OCI-LY3 (cell line): Measurements from ENCODE around the gene BOD1L1.

Source experiments
- H2AFZ ChIP-seq: fragments of 200-600, 300-600 bp; shearing (Covaris generic); 2 replicates; pipeline ENCODE4 v1.6.0; 2014; ENCODE audit warnings: antibody characterized with exemption, low read depth, low read length
- H3K27ac ChIP-seq: fragments of 200-600, 300-600 bp; sonication (generic); 2 replicates; pipeline ENCODE4 v1.5.1; 2014; ENCODE audit warnings: mild to moderate bottlenecking, low read length, moderate library complexity, mixed read lengths
- H3K27me3 ChIP-seq: fragments of 200-600, 300-600 bp; sonication (generic); 2 replicates; pipeline ENCODE4 v1.6.1; 2014; ENCODE audit warnings: low read depth, low read length, mixed read lengths
- H3K36me3 ChIP-seq: fragments of 200-600, 300-600 bp; sonication (generic); replicated peaks from 2 replicates; pipeline ENCODE3; 2014; ENCODE audit warnings: low read depth, low read length, mixed read lengths
- H3K4me1 ChIP-seq: fragments of 300-600, 200-600 bp; sonication (generic); 2 replicates; pipeline ENCODE4 v1.6.1; 2014; ENCODE audit warnings: low read length, mixed read lengths
- H3K4me2 ChIP-seq: fragments of 200-600, 300-600 bp; sonication (generic); 2 replicates; pipeline ENCODE4 v1.6.1; 2014; ENCODE audit warnings: low read length, mixed read lengths
- H3K4me3 ChIP-seq: fragments of 300-600, 200-600 bp; sonication (generic); 2 replicates; pipeline ENCODE4 v1.5.1; 2014; ENCODE audit warnings: antibody characterized with exemption, mild to moderate bottlenecking, low read length, moderate library complexity
- H3K79me2 ChIP-seq: fragments of 300-600, 200-600 bp; shearing (Covaris generic); 2 replicates; pipeline ENCODE4 v1.6.1; 2014; ENCODE audit warnings: mild to moderate bottlenecking, low read length, mixed read lengths
- H3K9ac ChIP-seq: fragments of 300-600, 200-600 bp; shearing (Covaris generic); 2 replicates; pipeline ENCODE4 v1.6.0; 2014; ENCODE audit warnings: mild to moderate bottlenecking, low read length, moderate library complexity
- H3K9me3 ChIP-seq: fragments of 200-600, 300-600 bp; shearing (Covaris generic); 2 replicates; pipeline ENCODE4 v1.6.1; 2014; ENCODE audit warnings: low read length, mixed read lengths; ENCODE audit not compliant: insufficient read depth
- H4K20me1 ChIP-seq: fragments of 200-600, 300-600 bp; sonication (generic); 2 replicates; pipeline ENCODE4 v1.6.1; 2016; ENCODE audit warnings: low read length, mixed read lengths; ENCODE audit not compliant: insufficient read depth
- EZH2phosphoT487 ChIP-seq: fragments of 200-600 bp; shearing (Covaris generic); IDR thresholded peaks from 2 replicates; pipeline ENCODE4 v1.6.1; 2018; ENCODE audit warnings: antibody characterized with exemption, mixed run types, low read depth
- TF ChIP-seq, protein P1 (sequence below): fragments of 200-600, 300-600 bp; sonication (generic); IDR thresholded peaks from 2 replicates; pipeline ENCODE4 v1.5.1; 2014; ENCODE audit warnings: antibody characterized with exemption, low read length, low read depth

The BOD1L1 gene

DNA sequence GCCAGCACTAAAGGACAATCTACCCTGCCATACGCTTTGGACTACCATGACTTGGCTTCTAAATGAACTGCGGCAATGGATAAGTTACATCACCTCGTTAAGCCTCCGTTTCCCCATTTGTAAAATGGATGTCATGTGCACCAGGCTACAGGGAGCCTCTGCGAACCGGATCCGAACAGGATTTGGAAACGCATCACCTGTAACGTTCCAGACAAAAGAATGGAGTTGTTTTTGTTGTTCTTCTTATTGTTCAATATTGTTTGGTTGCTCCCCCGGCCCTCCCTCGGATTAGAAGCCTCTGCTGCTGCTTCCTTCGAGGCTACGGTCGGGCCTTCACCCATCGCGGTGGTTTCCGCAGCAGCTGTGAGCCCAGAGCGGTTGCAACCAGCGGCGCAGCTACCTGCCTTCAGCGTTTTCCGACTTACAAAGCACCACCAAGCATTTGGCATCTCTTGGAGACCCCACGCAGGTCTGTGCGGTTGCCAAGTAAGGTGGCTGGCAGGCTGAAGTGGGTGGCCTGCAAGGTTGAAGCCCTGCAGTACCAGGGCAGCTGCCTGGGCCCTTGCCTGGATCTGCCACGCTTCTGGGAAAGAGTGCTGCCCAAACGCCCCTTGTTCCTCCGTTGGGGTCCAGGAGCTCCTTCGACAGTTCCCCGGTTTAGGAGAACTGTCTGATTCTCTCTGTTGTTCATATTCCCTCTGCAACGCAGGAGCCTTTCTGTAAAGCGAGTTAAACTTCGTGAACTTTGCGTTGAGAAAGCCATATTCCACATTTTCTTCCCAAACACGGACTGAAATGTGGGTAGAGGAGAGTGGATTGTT lies 90.3 kb downstream of the BOD1L1 start:
- TF ChIP-seq EZH2phosphoT487: no peak
- Histone ChIP-seq H2AFZ (no peak overlapping the region), H3K4me1 (no peaks in the 10 kb centered on the region), H3K79me2 (no peaks in the 10 kb centered on the region), H3K27me3 (no peaks in the 10 kb centered on the region), H4K20me1 (no peaks in the 10 kb centered on the region), H3K4me3 (no peak overlapping the region), H3K4me2 (no peak overlapping the region), H3K27ac (no peak overlapping the region), H3K9ac (no peak overlapping the region), H3K9me3 (no peaks in the 10 kb centered on the region), H3K36me3 (no peaks in the 10 kb centered on the region)

DNA sequence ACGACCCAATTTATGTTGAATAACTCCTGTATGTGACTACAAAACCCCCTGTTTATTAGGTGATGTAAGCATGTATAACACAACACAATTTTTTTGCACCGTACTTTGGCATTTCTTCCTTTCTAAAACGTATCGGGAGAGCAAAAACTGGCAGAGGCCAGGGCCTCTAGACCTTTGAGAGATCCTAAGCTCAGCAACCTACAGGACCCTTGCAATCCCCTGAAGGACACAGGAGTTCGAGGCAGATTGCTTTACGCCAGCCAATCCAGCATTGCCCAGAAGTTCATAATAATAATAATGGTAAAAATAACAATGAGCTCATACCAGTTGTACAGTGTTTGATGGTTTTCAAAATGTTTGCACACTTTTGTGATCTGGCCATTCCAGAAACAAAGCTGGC lies 90.9 kb downstream of the BOD1L1 start:
- no peak overlapping the region for H3K4me3 ChIP-seq
- no peaks in the 10 kb centered on the region for H3K27me3 ChIP-seq
- TF ChIP-seq, protein P1, sequence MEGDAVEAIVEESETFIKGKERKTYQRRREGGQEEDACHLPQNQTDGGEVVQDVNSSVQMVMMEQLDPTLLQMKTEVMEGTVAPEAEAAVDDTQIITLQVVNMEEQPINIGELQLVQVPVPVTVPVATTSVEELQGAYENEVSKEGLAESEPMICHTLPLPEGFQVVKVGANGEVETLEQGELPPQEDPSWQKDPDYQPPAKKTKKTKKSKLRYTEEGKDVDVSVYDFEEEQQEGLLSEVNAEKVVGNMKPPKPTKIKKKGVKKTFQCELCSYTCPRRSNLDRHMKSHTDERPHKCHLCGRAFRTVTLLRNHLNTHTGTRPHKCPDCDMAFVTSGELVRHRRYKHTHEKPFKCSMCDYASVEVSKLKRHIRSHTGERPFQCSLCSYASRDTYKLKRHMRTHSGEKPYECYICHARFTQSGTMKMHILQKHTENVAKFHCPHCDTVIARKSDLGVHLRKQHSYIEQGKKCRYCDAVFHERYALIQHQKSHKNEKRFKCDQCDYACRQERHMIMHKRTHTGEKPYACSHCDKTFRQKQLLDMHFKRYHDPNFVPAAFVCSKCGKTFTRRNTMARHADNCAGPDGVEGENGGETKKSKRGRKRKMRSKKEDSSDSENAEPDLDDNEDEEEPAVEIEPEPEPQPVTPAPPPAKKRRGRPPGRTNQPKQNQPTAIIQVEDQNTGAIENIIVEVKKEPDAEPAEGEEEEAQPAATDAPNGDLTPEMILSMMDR: no peak
- TF ChIP-seq EZH2phosphoT487: no peak
- H3K36me3 ChIP-seq: no peaks in the 10 kb centered on the region
- H3K9me3 ChIP-seq: no peaks in the 10 kb centered on the region
- no peak overlapping the region for H2AFZ ChIP-seq
- no peak overlapping the region for H3K27ac ChIP-seq
- H3K9ac ChIP-seq: no peak overlapping the region
- H4K20me1 ChIP-seq: no peaks in the 10 kb centered on the region
- H3K79me2 ChIP-seq: no peaks in the 10 kb centered on the region
- H3K4me2 ChIP-seq: no peak overlapping the region
- no peaks in the 10 kb centered on the region for H3K4me1 ChIP-seq

DNA sequence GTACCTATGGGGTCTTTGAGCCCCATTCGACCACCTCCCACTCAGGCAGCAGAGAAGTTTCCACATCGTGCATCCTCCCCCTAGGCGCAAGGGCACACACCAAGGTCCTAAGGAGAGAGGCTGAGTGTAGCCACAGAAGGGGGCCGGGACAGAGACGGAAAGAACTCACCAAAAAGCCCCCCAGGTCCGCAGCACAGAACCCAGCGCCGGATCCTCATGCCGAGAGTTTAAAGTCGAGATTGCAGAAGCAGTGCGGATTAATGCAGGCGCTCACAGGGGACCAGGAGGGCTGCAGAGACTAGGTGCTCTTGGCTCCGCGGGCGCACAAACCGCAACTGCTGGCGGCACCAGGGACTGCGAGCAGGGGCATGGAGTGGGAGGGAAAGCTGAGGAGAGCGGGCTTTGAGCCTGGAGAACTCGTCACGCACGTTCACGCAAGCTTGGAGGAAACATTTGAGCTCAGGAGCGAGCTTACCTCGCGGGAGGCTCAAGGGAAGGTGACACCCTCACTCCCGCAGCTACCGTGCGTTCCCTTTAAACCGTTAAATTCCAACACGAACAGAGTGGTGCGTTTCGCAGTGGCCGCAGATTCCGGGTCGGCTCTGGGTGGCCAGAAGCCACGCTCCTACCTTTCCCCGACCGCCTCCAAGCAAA lies 91.7 kb downstream of the BOD1L1 start:
- Histone ChIP-seq H3K79me2 (no peaks in the 10 kb centered on the region), H3K9ac (no peak overlapping the region), H3K4me2 (no peak overlapping the region), H3K27me3 (no peaks in the 10 kb centered on the region), H3K4me3 (no peak overlapping the region), H3K27ac (no peak overlapping the region), H3K9me3 (no peaks in the 10 kb centered on the region), H2AFZ (no peak overlapping the region), H3K36me3 (no peaks in the 10 kb centered on the region), H4K20me1 (no peaks in the 10 kb centered on the region), H3K4me1 (no peaks in the 10 kb centered on the region)
- TF ChIP-seq, protein P1: no peak
- no peak for TF ChIP-seq EZH2phosphoT487

DNA sequence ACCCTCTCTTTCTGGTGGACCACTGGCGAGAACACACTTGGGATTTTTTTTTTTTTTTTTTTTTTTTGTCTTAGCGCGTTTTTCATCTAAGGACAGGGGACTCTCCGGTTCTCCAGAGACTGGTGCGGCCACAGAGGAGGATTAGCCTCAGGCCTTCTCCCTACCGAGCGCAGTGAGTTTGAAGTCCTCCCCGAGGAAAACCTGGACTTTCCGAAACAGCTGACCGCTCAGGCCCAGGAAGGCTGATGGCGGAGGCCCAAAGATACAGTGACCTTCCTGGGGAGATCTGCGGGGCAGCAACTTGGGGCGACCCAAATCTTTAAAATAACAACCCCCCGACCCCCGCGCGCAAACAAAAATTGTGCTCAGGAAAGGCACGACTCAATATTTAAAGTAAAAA lies 92.4 kb downstream of the BOD1L1 start:
- Histone ChIP-seq H3K27me3 (0 out of 2 replicates have a peak, but pooled peaks cover 4% of the 10 kb centered on the region), H3K9ac (no peak overlapping the region), H2AFZ (no peak overlapping the region), H3K4me1 (no peaks in the 10 kb centered on the region), H4K20me1 (no peaks in the 10 kb centered on the region), H3K27ac (no peak overlapping the region), H3K9me3 (no peaks in the 10 kb centered on the region), H3K4me2 (no peak overlapping the region), H3K4me3 (no peak overlapping the region), H3K79me2 (no peaks in the 10 kb centered on the region), H3K36me3 (no peaks in the 10 kb centered on the region)
- TF ChIP-seq, protein P1: no peak
- TF ChIP-seq EZH2phosphoT487: no peak
